Cardiac septum (tissue), 1 donor: ENCODE data around the gene FANCD2OS. TPM values are rescaled to one million over a fixed set of nuclear protein-coding genes. Genes with fewer than 3 reads are reported as not detected.
"Not testable (repeated sequence)": the region's sequence is repeated elsewhere in the genome, so short reads cannot be mapped to it uniquely, and the experiment has no call there.

Experiments
- DNase-seq: peaks from one replicate; pipeline ENCODE4 v3.0.0-alpha.2; 2020; ENCODE audit warnings: low spot score
- intact Hi-C: fragments of 100-400 bp; cut with DNase I; formaldehyde crosslinking; loops from one replicate; pipeline ENCODE4 v1.14.0; 2022
- total RNA-seq: library from RNA; stranded (reverse); fragmentation: NEBNext Ultra II Directional; extraction: Animal tissue kit (Norgen Biotek cat#: 25700); gene quantifications from one replicate; pipeline ENCODE4 v1.2.1, GENCODE V29; 2021
- donor health status: DM: no; HTN: no; CAD: no.

Gene FANCD2OS
- total RNA-seq, 1 donor from 2014 or later: not detected

DNA sequence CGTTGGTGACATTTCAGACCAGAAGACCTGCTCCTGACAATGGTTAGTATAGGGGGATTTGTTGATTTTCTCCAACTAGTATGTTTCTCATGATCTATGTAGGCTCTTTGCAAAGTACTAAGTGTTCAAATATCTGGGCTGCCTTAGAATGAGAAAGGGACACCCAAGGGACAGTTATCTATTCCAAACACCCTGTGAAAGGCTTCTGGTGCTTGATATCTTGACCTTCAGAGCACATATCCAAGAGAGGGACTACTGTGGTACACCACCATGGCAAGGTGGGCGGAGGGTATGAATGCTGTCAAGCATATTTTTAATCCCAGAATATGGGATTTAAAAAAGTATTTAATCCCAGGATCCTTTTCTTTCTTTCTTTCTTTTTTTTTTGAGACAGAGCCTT lies 1.1 kb downstream of the FANCD2OS start:
- intact Hi-C loops: no loop called here
- no peak for DNase-seq

DNA sequence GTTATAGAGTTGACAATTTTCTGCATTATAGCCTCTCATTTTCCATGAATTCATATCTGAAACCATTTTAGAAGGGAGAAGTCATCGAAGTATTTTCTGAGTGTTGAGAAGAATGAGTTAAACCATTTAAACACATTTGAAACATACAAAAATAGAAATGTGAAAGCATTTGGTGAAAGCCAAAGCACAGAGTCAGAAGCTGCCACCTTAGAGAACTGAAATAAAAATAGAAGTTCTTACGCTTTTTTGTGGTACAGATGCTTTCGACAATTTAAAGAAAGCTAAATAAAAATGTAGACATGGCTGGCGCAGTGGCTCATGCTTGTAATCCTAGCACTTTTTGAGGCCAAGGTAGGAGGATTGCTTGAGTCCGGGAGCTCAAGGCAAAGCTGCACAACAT lies 9.0 kb downstream of the FANCD2OS start:
- intact Hi-C loops: no loop called here
- DNase-seq: no peak

DNA sequence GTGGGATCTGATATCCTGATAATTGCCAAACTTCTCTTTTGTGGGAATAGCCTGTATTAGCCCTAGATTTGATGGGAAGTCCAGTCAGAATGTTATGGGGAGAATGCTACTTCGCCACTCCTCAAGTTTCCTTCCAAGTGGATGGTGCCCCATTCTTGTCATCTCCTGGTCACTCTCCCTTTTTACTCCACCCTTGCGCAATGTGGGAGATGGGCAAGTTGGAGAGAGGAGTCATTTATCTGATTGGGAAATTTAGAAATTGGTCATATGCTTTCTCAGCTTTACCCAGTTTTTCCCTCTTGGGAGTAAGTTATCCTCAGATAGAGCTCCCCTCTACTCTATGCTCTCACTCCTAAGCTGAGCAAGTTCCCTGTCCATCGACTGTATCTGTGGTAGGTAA lies 14.4 kb downstream of the FANCD2OS start:
- DNase-seq: no peak
- intact Hi-C loops: no loop called here

DNA sequence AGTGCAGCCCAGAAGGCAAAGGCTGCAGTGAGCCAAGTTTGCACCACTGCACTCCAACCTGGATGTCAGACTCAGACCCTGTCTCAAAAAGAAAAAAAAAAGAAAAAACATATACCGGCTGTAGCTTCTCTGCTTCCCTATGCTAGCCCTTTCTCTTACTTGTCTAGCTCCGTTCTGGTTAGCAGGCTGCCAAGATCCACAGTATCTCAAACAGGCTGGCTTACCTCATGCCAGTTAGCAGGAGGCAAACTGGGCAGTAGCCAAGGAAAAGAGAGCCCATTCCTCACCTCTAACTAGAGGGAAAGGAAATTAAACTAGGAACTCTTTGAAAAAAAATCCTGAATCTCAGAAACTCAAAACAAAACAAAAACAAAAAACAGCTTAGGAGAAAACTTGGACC lies 16.7 kb downstream of the FANCD2OS start:
- intact Hi-C loops, DNase-seq: not testable (repeated sequence)

DNA sequence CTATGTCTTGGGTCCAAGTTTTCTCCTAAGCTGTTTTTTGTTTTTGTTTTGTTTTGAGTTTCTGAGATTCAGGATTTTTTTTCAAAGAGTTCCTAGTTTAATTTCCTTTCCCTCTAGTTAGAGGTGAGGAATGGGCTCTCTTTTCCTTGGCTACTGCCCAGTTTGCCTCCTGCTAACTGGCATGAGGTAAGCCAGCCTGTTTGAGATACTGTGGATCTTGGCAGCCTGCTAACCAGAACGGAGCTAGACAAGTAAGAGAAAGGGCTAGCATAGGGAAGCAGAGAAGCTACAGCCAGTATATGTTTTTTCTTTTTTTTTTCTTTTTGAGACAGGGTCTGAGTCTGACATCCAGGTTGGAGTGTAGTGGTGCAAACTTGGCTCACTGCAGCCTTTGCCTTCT lies 17.3 kb downstream of the FANCD2OS start:
- intact Hi-C loops, DNase-seq: not testable (repeated sequence)

DNA sequence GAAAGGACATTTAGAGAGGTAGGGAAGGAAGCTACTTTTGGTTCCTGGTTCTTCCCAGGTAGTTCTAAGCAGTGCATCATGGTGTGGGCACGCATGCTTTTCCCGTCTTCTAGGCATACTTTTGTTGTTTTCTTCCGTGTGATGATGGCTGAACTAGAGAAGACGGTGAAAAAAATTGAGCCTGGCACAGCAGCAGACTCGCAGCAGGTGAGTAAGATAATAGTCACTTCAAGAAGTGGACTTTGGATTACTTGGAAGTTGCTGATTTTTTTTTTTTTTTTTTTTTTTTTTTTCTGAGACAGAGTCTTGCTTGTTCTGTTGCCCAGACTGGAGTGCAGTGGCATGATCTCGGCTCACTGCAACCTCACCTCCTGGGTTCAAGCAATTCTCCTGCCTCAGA lies 17.9 kb downstream of the FANCD2OS start:
- no peak for DNase-seq
- intact Hi-C loops: no loop called here

DNA sequence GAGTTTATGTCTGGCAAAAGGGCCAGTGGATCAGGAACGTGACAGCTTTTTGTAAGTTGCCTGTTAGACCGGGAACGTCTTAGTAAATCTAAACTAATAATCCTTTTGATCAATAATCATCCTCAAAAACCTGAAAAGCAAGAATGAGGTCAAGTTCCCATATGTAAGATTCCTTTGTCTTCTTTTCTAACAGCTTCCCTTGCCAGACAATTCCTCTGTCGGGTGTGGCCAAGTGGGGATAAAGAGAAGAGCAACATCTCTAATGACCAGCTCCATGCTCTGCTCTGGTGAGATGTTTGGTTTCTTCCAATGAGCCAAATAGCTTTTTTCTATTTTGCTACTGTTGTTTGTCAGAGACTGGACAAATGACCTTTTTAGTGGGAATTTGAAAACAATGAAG lies 19.8 kb downstream of the FANCD2OS start:
- DNase-seq: no peak
- intact Hi-C loops: no loop called here

DNA sequence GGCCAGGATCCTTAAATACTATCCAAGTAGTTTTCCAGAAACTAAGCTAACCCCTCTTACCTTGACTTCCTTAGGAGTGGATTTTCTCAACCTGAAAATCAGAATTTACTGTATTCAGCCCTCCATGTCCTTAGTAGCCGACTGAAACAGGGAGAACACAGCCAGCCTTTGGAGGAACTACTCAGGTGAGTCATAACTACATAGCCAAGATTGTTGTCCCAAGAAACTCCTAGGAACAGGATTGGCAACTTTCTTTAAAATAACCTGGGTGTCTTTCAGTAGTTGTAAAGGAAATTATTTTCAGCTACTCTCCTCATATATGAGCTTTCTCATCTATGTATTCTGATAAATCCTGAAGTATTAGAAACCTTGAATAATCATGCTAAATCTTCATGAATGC lies 22.3 kb downstream of the FANCD2OS start:
- intact Hi-C loops: no loop called here
- DNase-seq: no peak

DNA sequence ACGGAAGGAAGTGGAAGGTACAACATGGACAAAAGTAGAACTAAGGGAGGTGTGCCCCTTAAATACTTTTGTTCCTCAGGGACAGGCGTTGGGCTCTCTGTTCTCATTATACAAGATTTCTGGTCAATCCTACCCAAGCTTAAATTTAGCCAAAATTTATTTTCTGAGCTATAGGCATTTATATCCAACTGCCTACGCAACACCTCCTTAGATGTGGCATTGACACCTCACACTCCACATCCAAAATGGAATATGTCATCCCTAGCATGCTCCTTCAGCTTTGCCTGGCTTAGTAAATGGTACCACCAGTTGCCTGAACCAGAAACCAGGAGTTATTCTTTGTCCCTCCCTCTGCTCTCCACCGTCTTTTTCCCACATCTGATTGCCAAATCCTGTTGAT lies 26.2 kb downstream of the FANCD2OS start:
- intact Hi-C loops: no loop called here
- DNase-seq: no peak

DNA sequence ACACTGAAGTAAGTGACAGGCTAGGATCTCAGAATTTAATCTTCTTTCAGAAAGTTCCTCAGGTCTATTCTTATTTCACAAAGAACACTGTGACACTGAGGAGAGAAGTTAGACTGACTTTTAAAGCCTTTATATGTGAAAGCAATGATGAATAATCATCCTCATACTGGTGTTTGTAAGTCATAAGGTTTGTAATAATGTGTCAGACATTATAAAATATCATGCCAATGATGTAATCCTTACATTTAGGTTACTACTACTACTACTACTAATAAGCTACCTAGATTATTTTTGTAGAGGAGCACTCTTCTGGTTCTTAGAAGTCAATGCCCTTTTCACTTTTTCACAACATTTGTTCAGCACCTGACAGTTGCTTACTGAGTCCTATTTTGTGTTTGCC lies 33.4 kb downstream of the FANCD2OS start:
- intact Hi-C loops: no loop called here
- no peak for DNase-seq

DNA sequence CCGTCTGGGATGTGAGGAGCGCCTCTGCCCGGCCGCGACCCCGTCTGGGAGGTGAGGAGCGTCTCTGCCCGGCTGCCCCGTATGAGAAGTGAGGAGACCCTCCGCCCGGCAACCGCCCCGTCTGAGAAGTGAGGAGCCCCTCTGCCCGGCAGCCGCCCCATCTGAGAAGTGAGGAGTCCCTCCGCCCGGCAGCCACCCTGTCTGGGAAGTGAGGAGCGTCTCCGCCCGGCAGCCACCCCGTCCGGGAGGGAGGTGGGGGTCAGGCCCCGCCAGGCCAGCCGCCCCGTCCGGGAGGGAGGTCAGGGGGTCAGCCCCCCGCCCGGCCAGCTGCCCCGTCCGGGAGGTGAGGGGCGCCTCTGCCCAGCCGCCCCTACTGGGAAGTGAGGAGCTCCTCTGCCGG lies 38.0 kb downstream of the FANCD2OS start:
- intact Hi-C loops, DNase-seq: not testable (repeated sequence)

DNA sequence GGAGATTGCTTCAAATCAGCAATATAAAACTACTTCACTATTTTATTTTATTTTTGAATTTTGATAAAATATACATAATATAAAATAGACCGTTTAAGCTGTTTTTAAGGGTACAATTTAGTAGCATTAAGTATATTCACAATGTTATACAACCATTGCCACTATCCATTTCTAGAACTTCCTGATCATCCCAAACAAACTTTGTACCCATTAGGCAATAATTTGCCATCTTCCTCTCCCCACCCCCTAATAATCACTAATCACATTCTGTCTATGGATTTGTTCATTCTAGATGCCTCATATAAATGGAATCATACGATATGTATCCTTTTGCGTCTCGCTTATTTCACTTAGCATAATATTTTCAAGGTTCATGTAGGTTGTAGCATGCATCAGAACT lies 53.0 kb downstream of the FANCD2OS start:
- intact Hi-C loops: no loop called here
- DNase-seq: no peak

Other genes starting within 250 kb of the FANCD2OS start
- 1.9 TPM for gene CIDEC, start 228.0 kb downstream of the FANCD2OS start, total RNA-seq
- gene JAGN1, start 217.6 kb downstream of the FANCD2OS start, total RNA-seq: 17.3 TPM
- 1.1 TPM for gene IL17RE, start 205.4 kb downstream of the FANCD2OS start, total RNA-seq
- gene IL17RC, start 191.2 kb downstream of the FANCD2OS start, total RNA-seq: 20.4 TPM
- 60.1 TPM for gene CRELD1, start 174.4 kb downstream of the FANCD2OS start, total RNA-seq
- gene PRRT3, start 155.8 kb downstream of the FANCD2OS start, total RNA-seq: 1.6 TPM
- 59.6 TPM for gene EMC3, start 121.4 kb downstream of the FANCD2OS start, total RNA-seq
- gene FANCD2, start 81.8 kb downstream of the FANCD2OS start, total RNA-seq: 0.48 TPM
- 82.6 TPM for gene BRK1, start 7.4 kb upstream of the FANCD2OS start, total RNA-seq
- gene VHL, start 33.5 kb upstream of the FANCD2OS start, total RNA-seq: 11.8 TPM
- gene IRAK2, start 56.7 kb upstream of the FANCD2OS start, total RNA-seq: 1.9 TPM
- gene TATDN2, start 140.2 kb upstream of the FANCD2OS start, total RNA-seq: 19.8 TPM
- gene GHRL, start 184.7 kb upstream of the FANCD2OS start, total RNA-seq: 0.48 TPM
- gene SEC13, start 212.9 kb upstream of the FANCD2OS start, total RNA-seq: 59.2 TPM